ENCODE data around the gene DGKA.
A peak's percentile ranks its signal among the peaks of the same experiment; 100 is the strongest.
"Not testable (repeated sequence)": the region's sequence is repeated elsewhere in the genome, so short reads cannot be mapped to it uniquely, and the experiment has no call there.

Gene DGKA

GRCh38 chr12:55972911-55973598, 42.1 kb downstream of the DGKA start:
- Histone ChIP-seq H3K4me3 (ENCODE audit: low read length) (peak overlapping the region; percentile 69), H3K4me1 (ENCODE audit: insufficient read depth, low read length) (peaks cover 10% of the 10 kb centered on the region; the same call in 1 of the 2 replicates), H3K9me3 (ENCODE audit: insufficient read depth, low read depth, low read length) (no peaks in the 10 kb centered on the region), H3K27ac (ENCODE audit: low read length) (peak overlapping the region; percentile 86), H3K9ac (ENCODE audit: low read depth, low read length) (peak overlapping the region; percentile 76; the same call in 1 of the 2 replicates), H3K27me3 (ENCODE audit: insufficient read depth, low read length) (no peaks in the 10 kb centered on the region), H3K36me3 (ENCODE audit: insufficient read depth, low read depth, low read length) (peaks cover 52% of the 10 kb centered on the region)

GRCh38 chr12:55973599-55974307, 42.8 kb downstream of the DGKA start, which contains the start of gene RAB5B:
Gene RAB5B, plus strand, starts transcription at chr12:55974078. Its CDS starts 12,883 bp downstream, at chr12:55986961.
- Histone ChIP-seq H3K9me3 (ENCODE audit: insufficient read depth, low read depth, low read length) (no peaks in the 10 kb centered on the region), H3K9ac (ENCODE audit: low read depth, low read length) (peak within 1 kb of the TSS; percentile 90), H3K27me3 (ENCODE audit: insufficient read depth, low read length) (no peaks in the 10 kb centered on the region), H3K27ac (ENCODE audit: low read length) (peak within 1 kb of the TSS; percentile 86), H3K36me3 (ENCODE audit: insufficient read depth, low read depth, low read length) (peaks cover 45% of the 10 kb centered on the region), H3K4me3 (ENCODE audit: low read length) (peak within 1 kb of the TSS; percentile 98), H3K4me1 (ENCODE audit: insufficient read depth, low read length) (peaks cover 10% of the 10 kb centered on the region; the same call in 1 of the 2 replicates)

- no peaks in the 10 kb centered on the region for H3K27me3 ChIP-seq (ENCODE audit: insufficient read depth, low read length)
- peaks cover 43% of the 10 kb centered on the region for H3K36me3 ChIP-seq (ENCODE audit: insufficient read depth, low read depth, low read length)
- H3K27ac ChIP-seq (ENCODE audit: low read length), result no peak overlapping the region
- peak overlapping the region; percentile 90 for H3K9ac ChIP-seq (ENCODE audit: low read depth, low read length)
- peaks cover 10% of the 10 kb centered on the region; the same call in 1 of the 2 replicates for H3K4me1 ChIP-seq (ENCODE audit: insufficient read depth, low read length)
- peak overlapping the region; percentile 98 for H3K4me3 ChIP-seq (ENCODE audit: low read length)
- H3K9me3 ChIP-seq (ENCODE audit: insufficient read depth, low read depth, low read length), result no peaks in the 10 kb centered on the region
Observed at GRCh38 chr12:55974308-55974730, 43.4 kb downstream of the DGKA start.

GRCh38 chr12:55978393-55978792, 47.4 kb downstream of the DGKA start:
- Histone ChIP-seq H3K36me3 (ENCODE audit: insufficient read depth, low read depth, low read length) (peaks cover 29% of the 10 kb centered on the region; the same call in 1 of the 2 replicates), H3K9ac (ENCODE audit: low read depth, low read length) (no peak overlapping the region), H3K4me3 (ENCODE audit: low read length) (no peak overlapping the region), H3K27me3 (ENCODE audit: insufficient read depth, low read length) (no peaks in the 10 kb centered on the region), H3K4me1 (ENCODE audit: insufficient read depth, low read length) (peaks cover 4% of the 10 kb centered on the region; the same call in 1 of the 2 replicates), H3K9me3 (ENCODE audit: insufficient read depth, low read depth, low read length) (no peaks in the 10 kb centered on the region), H3K27ac (ENCODE audit: low read length) (no peak overlapping the region)

GRCh38 chr12:55979069-55979468, 48.1 kb downstream of the DGKA start:
- H3K9ac ChIP-seq (ENCODE audit: low read depth, low read length), result no peak overlapping the region
- no peaks in the 10 kb centered on the region for H3K9me3 ChIP-seq (ENCODE audit: insufficient read depth, low read depth, low read length)
- peaks cover 29% of the 10 kb centered on the region; the same call in 1 of the 2 replicates for H3K36me3 ChIP-seq (ENCODE audit: insufficient read depth, low read depth, low read length)
- no peaks in the 10 kb centered on the region for H3K27me3 ChIP-seq (ENCODE audit: insufficient read depth, low read length)
- no peak overlapping the region for H3K27ac ChIP-seq (ENCODE audit: low read length)
- no peak overlapping the region for H3K4me3 ChIP-seq (ENCODE audit: low read length)
- H3K4me1 ChIP-seq (ENCODE audit: insufficient read depth, low read length), result peaks cover 4% of the 10 kb centered on the region; the same call in 1 of the 2 replicates

GRCh38 chr12:55981882-55982281, 50.9 kb downstream of the DGKA start:
- not testable (repeated sequence) for H3K9me3 ChIP-seq (ENCODE audit: insufficient read depth, low read depth, low read length); H3K9ac ChIP-seq (ENCODE audit: low read depth, low read length); H3K4me3 ChIP-seq (ENCODE audit: low read length); H3K27ac ChIP-seq (ENCODE audit: low read length); H3K4me1 ChIP-seq (ENCODE audit: insufficient read depth, low read length); H3K27me3 ChIP-seq (ENCODE audit: insufficient read depth, low read length)
- peaks cover 46% of the 10 kb centered on the region for H3K36me3 ChIP-seq (ENCODE audit: insufficient read depth, low read depth, low read length)

- Histone ChIP-seq H3K4me1 (ENCODE audit: insufficient read depth, low read length) (no peaks in the 10 kb centered on the region), H3K9ac (ENCODE audit: low read depth, low read length) (no peak overlapping the region), H3K9me3 (ENCODE audit: insufficient read depth, low read depth, low read length) (no peaks in the 10 kb centered on the region), H3K36me3 (ENCODE audit: insufficient read depth, low read depth, low read length) (peaks cover 51% of the 10 kb centered on the region), H3K4me3 (ENCODE audit: low read length) (no peak overlapping the region), H3K27ac (ENCODE audit: low read length) (no peak overlapping the region), H3K27me3 (ENCODE audit: insufficient read depth, low read length) (no peaks in the 10 kb centered on the region)
Observed at GRCh38 chr12:55982319-55982936, 51.5 kb downstream of the DGKA start.

GRCh38 chr12:55983232-55983842, 52.4 kb downstream of the DGKA start:
- Histone ChIP-seq H3K4me1 (ENCODE audit: insufficient read depth, low read length) (no peaks in the 10 kb centered on the region), H3K27ac (ENCODE audit: low read length) (no peak overlapping the region), H3K4me3 (ENCODE audit: low read length) (no peak overlapping the region), H3K27me3 (ENCODE audit: insufficient read depth, low read length) (no peaks in the 10 kb centered on the region), H3K9me3 (ENCODE audit: insufficient read depth, low read depth, low read length) (no peaks in the 10 kb centered on the region), H3K36me3 (ENCODE audit: insufficient read depth, low read depth, low read length) (peaks cover 55% of the 10 kb centered on the region), H3K9ac (ENCODE audit: low read depth, low read length) (no peak overlapping the region)

- Histone ChIP-seq H3K36me3 (ENCODE audit: insufficient read depth, low read depth, low read length) (peaks cover 59% of the 10 kb centered on the region), H3K9me3 (ENCODE audit: insufficient read depth, low read depth, low read length) (no peaks in the 10 kb centered on the region), H3K27ac (ENCODE audit: low read length) (no peak overlapping the region), H3K4me1 (ENCODE audit: insufficient read depth, low read length) (no peaks in the 10 kb centered on the region), H3K9ac (ENCODE audit: low read depth, low read length) (no peak overlapping the region), H3K4me3 (ENCODE audit: low read length) (no peak overlapping the region), H3K27me3 (ENCODE audit: insufficient read depth, low read length) (no peaks in the 10 kb centered on the region)
Observed at GRCh38 chr12:55984861-55985260, 53.9 kb downstream of the DGKA start.

- H3K4me1 ChIP-seq (ENCODE audit: insufficient read depth, low read length), result no peaks in the 10 kb centered on the region
- H3K27ac ChIP-seq (ENCODE audit: low read length), result no peak overlapping the region
- H3K9ac ChIP-seq (ENCODE audit: low read depth, low read length), result no peak overlapping the region
- H3K36me3 ChIP-seq (ENCODE audit: insufficient read depth, low read depth, low read length), result peaks cover 60% of the 10 kb centered on the region
- H3K27me3 ChIP-seq (ENCODE audit: insufficient read depth, low read length), result no peaks in the 10 kb centered on the region
- H3K4me3 ChIP-seq (ENCODE audit: low read length), result no peak overlapping the region
- no peaks in the 10 kb centered on the region for H3K9me3 ChIP-seq (ENCODE audit: insufficient read depth, low read depth, low read length)
Observed at GRCh38 chr12:55985341-55985740, 54.4 kb downstream of the DGKA start.

- not testable (repeated sequence) for H3K27ac ChIP-seq (ENCODE audit: low read length); H3K9me3 ChIP-seq (ENCODE audit: insufficient read depth, low read depth, low read length); H3K9ac ChIP-seq (ENCODE audit: low read depth, low read length); H3K27me3 ChIP-seq (ENCODE audit: insufficient read depth, low read length); H3K4me1 ChIP-seq (ENCODE audit: insufficient read depth, low read length); H3K4me3 ChIP-seq (ENCODE audit: low read length)
- peaks cover 61% of the 10 kb centered on the region for H3K36me3 ChIP-seq (ENCODE audit: insufficient read depth, low read depth, low read length)
Observed at GRCh38 chr12:55985976-55986375, 55.0 kb downstream of the DGKA start.

Data from iPS-20b (cell line).